CD4-positive, alpha-beta T cell treated with Interleukin-12 subunit alpha and Interleukin-12 subunit beta, for 1 hour (primary cell): ENCODE results near the gene FILIP1.
A peak's percentile ranks its signal among the peaks of the same experiment; 100 is the strongest.

Experiments
- DNase-seq: peaks from one replicate; pipeline ENCODE4 v3.0.0-alpha.2; 2020

Gene FILIP1

DNA sequence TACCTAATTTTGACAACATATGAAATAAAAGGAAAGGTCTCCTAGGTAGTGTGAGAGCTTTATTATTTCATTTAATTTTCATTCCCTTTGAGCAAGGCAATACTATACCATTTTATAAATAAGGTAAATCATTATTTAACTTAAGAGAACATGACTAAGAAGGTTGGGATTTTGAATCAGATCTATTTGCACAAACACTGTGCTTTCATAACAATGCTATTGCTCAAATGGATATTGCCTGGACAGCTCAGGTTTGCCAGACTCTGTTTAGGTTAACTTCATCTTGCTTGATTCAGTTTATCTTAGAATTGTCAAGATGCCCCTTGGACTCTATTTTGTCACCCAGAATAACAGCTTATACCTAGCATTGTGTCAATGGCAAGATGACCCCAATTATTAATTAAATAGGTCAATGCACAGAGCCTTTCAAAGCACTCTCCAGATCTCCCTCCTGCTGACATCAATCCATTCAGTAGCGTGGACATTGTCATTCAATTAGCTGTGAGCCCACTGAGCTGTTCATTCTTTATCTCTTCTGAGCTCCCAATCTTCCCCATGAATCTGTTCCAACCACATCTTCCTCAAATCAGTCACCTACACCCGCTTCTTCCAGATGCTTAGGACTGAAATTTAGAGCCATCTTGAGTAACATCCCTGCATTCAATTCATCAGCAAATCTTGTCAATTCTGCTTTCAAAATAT lies 166.9 kb downstream of the FILIP1 start:
- DNase-seq: no peak

DNA sequence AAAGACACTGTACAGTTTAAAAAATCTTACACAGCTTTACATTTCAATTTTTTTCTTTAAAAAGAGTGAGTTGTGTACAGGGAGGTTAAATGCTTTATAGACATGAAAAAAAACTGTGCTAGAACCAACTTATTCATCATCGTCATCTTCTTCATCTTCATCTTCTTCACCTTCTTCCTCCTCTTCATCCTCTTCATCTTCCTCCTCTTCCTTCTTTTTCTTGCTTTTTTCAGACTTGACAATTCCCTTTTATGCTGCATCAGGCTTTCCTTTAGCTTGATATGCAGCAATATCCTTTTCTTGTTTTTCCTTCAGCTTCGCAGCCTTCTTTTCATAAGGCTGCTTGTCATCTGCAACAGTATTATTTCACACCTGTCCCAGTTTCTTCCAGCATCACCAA lies 174.7 kb downstream of the FILIP1 start:
- DNase-seq: no peak

DNA sequence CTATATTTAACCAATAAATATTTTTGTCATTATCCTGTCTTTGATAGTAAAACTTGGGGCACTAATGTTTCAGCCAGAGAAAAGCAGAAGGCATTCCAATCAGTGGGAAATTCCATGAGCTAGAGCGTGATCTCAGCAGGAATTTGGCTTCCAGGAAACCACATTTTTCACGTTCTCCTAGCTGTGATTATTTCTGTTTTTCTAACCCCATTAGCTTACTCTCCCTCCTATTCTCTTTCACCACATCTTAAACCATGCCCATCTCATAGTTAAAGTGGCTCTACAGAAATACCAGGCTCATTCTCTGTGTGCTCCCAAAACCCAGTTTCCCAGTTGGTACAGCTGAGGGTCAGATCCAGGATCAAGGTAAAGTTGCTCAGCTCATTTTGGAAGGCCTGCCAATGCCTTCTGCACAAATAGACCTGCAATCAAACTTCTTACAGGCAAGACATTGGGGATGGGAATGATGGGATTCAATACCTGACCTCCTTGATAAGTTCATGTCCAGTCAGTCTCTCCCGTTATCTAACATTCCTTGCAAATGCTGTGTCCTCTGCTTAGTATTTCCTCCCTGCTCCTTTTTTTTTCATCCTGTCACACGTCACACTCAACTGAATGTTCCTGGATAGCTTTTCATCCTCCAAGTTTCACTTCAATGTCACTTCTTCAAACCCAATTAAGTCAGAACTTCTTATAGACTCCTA lies 175.9 kb downstream of the FILIP1 start:
- no peak for DNase-seq

DNA sequence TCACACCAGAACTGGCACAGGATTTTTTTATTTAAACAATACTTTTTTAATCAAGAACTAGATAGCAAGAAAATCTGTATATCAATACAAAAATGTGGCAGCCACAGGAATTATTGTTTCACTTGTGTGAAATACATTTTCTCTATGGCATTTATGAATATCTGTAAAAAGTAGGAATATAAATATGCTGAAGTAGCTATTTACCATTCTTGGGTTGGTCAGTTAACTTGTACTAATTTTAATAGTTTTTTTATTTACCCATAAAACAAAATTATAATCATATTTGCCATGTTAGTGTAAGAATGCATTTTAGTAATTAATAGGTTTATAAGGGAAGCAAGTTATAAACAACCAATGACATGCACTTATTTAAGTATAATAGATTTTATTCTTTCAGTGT lies 177.6 kb downstream of the FILIP1 start:
- DNase-seq: no peak

DNA sequence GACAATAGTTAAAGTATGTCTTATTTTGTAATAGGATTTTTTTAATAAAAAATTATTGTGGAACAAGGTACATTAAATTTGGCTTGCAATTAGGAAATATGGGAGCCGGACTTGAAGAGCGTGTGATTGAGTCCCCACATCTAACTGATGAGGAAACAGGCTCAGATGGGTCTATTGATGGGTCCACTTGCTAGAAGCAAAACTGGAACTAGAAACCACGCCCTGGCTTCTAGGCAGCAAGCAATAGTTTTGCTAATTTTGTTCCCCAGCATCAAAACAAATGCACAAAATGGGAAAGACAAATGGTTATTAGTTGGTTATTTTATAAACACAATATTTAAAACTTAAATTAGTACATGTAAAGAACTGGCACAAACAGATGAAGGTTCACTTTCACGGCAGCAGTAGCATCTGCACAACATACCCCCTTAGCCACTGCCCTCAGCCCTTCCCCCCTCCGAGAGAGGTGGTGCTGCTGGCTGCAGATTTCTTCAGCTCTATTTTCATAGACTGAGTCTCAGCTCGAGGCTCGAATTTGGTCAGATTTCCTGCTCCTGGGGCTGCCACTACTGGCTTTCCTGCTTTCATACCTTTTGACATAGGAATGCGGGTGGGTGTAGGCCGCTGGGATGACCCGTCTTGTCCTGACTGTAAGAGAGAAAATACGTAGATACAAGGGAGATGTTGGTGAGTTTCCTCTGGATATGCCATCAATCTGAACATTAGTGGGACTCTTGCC lies 185.2 kb downstream of the FILIP1 start:
- DNase-seq: no peak

DNA sequence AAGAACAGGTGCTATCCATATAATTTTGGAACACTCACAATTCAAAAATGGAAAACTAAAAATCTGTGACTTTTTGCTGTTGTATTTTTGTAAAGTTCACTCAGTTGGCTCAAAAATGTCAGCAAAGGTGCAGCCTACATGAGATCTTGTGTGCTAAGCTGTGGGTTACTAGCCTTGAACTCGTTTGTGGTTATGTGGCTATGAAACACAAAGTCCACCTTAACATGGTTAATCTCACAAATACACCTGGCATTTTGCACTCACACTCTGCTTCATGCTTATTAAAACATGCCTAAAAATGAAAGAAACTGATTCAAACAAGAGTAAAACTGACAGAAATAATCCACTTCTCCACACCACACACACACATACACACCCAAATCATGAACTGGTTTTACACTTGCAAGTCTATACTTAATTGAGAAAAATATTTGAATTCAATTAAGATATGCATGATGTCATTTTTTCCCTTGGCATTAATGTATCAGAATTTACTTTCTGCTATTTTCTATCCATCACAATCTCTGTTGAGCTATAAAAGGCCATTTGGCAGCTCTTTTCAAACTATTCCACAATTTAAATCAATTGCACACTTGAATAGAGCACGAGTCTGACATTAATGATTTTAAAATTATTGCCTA lies 186.1 kb downstream of the FILIP1 start:
- DNase-seq: no peak

DNA sequence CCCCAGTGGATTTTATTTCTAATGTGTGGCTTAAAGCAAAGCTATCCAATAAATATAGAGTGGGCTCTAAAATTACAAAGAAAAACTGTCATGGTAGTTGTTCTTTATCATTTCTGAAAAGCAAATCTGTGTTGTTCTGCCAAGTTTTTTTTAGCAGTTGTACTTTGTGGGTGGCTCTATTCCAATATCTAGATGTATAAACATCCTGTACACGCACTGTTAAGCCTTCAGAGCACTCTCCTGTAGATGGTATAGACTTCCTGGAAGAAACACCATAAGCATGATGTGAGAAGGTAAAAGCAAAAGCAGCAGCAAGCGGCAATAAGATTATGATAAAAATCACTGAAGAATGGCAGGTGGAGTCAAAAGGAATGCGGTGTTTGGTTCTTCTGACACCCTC lies 187.5 kb downstream of the FILIP1 start:
- no peak for DNase-seq

DNA sequence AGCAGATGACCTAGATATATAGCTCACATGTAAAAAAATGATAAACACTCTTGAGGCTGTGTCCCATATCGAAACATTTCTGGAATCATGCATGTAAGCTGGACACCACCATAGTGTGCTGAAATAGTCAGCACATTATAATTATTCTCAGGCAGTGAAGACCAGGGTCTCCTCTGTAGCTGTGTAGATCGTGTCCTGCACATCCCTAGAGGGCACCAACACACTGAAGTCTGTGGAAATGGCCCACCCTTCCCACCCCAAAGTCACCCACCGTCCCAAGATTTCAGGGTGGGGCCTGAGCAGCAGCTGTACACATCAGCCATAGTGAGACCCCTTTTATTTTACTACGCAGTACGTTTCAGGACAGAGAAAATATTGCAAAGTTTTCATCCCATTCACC lies 188.0 kb downstream of the FILIP1 start:
- DNase-seq: no peak

DNA sequence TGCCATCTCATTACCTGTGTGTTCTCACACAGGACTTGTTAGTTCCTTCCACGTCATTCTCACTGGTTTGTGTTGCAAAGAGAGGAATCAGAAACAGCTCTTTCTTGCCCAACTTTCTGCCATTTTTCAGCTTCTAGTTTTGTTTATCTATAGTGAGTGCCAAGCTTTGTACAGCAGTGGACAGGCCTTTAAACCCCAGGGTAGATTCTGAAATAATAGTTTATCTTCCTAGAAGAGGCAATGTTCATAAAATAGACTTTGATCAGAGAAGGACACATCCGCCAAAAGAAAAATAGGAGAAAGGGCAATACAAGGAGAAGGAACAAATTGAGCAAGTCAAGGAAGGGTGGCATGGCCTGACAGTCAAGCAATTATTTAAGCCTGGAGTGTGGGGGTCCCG lies 191.3 kb downstream of the FILIP1 start:
- DNase-seq: no peak

DNA sequence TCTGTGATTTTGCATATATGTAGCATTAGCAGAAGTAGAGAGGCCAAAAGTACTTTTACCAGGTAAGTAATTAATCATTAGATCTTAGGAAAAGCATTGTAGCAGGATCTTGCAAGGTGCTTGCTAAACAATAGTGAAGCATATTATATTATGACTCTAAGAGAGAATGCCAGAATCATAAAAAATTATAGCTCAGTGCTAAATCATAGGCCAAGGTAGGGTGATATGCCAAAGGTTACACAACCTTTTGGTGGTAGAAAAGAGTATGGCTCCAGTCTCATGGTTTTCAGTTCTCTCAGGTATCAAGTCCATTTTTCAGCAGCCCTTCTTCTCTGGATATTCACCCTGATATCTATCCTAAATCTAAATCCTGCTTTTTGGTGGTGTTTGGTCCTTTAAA lies 192.1 kb downstream of the FILIP1 start:
- no peak for DNase-seq

DNA sequence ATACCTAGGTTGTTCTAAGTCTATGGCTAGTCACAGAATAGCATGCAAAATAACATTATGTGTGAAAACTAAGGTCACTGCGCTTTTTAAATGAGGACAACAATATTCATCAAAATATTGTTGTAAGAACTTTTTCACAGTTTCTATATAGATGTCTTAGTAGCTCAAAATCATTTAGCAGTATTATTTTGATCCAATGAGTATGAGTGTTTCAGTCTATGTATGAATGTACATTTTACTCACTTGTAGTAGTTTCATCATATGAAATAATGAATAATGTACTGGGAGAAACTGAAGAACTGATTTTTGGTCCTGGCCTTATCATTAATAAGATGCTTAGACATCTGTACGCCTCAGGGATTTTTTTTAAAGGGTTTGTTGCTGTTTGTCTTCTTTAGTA lies 192.5 kb downstream of the FILIP1 start:
- no peak for DNase-seq

DNA sequence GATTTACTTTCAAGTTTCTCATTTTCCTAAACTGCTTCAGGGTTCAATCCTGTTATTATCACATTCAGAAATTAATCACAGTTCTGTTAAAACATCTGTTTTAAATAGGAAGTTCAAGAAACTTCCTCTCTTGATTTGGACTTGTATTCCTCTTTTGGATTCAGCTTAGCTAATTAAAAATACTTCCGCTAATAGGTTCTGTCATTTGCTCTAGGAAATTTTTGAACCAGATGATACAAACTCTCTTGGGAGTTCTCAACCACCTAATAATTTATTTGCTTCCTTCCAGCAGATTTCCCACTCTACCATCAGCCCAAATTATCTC lies 193.1 kb downstream of the FILIP1 start:
- no peak for DNase-seq

DNA sequence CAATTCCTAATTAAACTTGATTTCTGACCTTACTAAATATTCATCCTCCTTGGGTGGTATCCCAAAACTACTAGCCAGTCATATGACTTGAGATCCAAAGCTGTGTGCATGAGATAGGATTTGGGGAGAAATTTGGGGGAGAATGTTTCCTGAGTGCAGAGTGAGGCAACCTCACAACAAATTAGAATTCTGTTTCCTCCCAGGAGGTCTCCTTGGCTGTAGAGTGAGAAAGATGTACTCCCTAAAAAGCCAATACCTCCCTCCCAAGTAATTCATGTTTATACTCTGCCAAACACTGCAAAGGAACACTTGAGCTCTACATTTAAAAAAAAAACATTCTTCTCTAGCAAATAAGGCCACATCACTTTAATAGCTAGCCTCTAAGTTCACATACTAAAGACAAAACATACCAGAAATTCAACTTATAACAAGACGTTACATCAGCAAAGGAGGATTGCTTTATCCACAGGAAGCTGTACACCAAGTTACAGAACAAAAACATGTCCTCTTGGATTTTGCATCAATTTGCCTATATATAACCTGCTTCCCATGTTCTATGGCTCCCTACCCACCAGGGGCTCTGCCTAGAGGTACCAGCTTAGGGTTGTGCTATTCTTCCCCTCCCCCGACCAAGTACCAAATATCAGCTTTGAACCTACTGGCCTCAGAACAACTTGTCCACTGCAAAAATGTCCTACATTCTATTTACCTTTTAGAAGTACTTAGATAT lies 193.6 kb downstream of the FILIP1 start:
- no peak for DNase-seq

DNA sequence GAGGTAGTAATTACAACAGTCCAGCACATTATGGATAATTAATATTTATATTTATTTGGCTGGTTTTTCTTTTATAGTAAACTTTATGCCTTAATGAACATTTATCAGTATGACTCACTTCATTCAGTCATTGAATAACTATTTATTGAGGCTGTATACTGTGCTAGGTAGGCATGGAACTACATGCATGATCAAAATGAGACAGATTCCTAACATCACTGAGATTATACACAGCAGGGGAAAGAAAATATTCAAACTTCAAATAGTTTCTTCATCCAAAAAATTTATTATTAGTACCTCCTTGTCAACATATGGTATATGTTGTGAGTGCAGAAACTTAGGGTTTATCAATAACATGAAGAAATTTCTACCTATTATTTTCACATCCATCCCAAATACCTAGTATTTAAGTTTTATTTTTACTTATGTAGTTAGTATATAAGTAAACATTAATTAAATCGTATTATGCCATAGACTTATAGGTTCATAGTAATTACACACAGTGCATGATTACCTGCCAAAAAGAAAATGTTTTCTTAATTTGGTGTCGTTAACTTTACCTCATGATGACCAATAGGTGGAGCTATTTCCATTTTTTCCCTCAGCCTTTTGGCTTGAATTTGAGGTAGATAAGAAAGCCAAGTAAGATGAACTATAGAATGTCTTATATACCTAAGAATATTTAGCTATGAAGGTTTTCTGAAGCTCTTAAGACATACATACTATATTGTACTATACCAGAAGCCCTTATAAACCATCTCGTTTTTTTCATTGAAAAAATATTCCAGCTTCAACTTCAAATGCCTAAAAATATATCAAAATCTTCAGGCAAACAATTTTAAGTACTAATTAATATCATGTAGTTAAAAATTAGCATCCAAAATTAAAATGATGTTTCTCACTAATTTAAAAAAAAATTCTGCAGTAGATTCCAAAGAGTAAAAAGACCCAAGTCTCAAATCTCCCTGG lies 196.5 kb downstream of the FILIP1 start:
- DNase-seq: peak; percentile 69

DNA sequence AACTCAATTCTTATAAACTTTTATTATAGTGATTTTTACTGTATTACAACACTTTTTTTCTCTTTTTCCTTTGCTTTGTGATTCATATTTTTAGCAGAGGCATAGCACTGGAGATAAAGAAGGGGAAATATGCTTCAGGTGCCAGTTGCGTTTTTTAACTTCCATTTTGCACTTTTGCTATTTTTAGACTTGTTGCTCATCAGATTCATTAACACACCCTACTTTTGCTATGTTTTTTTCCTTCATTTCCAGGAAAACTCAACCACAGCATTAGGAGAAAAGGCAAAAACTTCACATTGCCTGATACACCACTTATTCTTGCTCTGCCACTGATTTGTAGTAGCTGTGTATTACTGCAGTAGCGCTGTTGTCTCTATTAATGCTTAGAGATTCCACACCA lies 201.0 kb downstream of the FILIP1 start:
- DNase-seq: no peak

DNA sequence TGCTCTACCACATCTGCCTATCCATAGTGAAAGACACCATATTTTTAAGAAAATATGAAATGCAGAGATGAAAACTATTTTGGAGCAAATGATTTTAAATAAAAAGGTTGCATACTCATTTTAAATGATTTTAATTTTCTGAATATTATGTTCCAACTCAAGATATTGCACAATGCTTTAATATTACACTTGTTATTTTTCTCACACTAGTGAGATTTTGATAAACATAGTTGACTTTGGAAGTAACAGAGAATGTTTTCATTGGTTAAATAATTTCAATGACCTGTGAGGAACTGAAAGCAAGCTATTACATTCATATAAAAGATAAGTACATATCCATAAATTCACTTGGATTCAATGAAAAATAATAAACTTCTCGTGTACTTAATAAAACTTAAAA lies 201.9 kb downstream of the FILIP1 start:
- no peak for DNase-seq

DNA sequence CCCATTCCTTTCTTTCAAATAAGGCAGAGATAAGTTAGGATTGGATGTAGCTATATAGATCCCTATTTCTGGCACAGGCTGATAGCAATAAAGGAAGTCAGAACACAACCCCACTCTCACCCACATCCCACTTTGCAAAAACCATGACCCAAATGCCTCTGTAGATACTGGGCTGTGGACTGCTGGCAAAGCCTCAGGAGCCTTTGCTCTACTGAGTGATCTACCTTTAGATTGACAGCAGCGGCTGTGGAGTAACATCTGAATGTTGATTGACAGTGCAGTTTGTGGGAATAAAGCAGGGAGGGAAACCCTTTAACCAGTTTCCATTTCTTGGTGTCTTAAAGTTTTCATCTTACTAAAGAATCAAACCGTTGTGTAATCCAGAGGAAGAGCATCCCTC lies 202.3 kb downstream of the FILIP1 start:
- no peak for DNase-seq

DNA sequence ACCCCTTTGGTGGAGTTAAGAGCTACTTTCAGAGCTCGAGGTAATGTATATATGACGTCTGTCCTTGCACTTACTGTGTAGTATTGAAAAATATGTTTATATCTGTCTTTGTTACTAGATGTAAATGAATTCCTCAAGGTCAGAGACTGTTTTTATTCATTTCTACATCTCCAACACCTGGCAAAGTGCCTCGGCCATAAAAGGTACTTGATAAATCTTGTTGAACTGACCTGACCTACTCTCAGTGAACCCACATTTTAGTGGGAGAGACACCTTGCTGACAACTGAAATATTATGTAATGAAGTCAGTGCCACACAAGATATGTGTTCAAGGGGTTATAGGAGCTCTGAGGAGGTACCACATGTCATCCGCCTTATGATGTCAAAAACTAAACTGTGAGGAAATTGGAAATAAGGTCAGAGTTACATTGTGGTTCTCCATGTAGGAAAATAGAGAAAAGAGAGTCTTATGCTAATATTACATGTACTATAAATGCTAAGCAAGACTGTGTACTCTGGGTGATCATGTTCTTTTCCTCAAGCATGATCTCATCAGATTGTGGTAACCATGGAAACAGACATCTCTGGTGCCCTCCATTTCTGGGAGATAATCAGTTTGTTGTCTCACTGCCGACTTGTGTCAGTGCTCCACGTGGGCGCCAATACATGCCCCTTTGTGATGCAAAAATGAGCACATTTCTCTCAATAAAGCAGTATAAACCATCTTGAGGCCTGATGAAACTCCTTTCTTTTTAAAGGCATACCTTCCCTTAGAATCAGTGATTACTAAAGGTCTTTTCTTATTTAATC lies 203.3 kb downstream of the FILIP1 start:
- no peak for DNase-seq

DNA sequence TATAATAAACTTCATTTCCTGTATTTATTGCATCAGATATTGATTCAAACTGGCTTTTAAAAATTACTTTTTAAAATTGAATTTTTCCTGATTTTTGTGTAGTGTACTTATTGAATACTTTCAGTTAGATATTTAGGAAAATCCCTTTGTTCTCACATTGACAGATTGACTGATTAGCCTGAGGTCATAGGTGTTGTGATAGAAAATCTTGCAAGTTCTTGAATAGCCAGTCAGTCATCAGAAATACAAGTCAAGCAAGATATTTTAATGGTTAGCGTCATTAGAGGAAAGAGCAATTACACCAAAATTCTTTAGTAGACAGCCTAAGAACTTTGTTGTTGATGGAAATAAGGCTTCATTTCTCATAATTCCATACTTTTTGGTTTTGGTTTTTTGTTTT lies 205.6 kb downstream of the FILIP1 start:
- DNase-seq: no peak

DNA sequence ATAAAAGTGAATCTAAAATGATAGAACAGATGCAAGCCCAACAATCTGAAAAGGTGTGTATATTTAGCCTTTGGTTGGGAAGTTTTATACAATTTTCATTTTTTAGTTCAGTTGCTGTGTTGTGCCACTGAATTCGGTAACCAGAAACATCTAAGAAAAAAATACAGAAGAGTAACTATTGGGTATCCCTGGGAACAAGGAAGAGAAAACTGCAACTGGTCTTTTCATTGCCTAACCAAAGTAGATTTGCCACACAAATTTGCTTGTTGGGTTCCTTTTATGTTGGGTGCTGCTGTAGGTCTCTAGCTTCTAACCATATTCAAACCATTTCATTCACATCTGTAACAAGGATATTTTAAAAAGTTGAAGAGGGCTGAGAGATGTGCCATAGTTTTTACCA lies 206.2 kb downstream of the FILIP1 start:
- DNase-seq: no peak

DNA sequence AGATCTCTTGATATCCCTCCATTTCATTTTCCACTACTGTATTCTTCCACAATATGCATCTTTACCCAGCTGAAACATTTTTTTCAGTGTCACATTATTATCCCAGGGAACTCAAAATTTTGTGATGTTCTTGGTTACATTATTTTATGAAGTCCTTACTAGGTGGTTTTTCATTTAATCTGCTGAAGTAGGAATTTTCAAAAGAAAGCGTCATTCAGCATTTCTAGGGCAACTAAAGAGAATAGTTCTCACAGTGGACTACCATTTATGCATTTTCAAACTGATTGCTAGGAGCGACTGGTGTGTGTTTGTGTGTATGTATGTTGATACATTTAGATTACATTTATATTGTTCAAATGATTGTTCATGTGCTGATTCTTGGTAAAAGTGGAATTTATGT lies 206.6 kb downstream of the FILIP1 start:
- DNase-seq: no peak
